Subcutaneous adipose tissue (tissue), 4 donors: ENCODE results near the gene MED13L. TPM values are rescaled to one million over a fixed set of nuclear protein-coding genes. Genes with fewer than 3 reads are reported as not detected.

Experiments used
- total RNA-seq, 4 donors: library from RNA; depleted of rRNA; stranded (reverse); fragments of >200 nt; gene quantifications; one replicate each; pipeline ENCODE4 v1.1.0, GENCODE V29; 2016
- TF ChIP-seq, protein P1 (sequence below): fragments of 450-650 bp; IDR thresholded peaks from one replicate; pipeline ENCODE4 v1.5.1; 2016; ENCODE audit warnings: low read depth, mild to moderate bottlenecking, control low read depth, antibody characterized with exemption, moderate library complexity

MED13L gene
- total RNA-seq, 4 donors from 2014 or later: 164 to 285 (median 225) TPM

DNA sequence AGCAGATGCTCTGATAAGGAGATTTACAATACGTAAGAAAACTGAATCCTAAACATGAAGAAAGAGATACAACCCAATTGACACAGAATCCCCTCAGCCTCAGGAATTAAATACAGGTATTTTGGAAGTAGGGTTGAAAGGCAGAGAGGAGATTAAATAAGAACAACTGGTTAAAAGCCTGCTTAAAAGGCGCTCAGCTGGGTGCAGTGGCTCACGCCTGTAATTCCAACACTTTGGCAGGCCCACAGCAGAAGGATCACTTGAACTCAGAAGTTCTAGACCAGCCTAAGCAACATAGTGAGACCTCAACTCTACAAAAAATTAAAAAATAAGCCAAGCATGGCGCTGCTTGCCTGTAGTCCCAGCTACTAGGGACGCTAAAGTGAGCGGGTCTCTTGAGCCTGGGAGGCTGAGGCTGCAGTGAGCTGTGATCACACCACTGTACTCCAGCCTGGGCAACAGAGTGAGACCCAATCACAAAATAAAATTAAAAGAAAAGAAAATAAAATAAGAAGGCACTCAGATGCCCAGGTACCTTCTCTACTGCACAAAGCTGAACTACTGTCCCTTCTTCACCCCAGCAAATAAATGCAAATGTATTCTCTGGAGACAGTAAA, 32.9 kb downstream of the MED13L start:
- TF ChIP-seq, protein P1, sequence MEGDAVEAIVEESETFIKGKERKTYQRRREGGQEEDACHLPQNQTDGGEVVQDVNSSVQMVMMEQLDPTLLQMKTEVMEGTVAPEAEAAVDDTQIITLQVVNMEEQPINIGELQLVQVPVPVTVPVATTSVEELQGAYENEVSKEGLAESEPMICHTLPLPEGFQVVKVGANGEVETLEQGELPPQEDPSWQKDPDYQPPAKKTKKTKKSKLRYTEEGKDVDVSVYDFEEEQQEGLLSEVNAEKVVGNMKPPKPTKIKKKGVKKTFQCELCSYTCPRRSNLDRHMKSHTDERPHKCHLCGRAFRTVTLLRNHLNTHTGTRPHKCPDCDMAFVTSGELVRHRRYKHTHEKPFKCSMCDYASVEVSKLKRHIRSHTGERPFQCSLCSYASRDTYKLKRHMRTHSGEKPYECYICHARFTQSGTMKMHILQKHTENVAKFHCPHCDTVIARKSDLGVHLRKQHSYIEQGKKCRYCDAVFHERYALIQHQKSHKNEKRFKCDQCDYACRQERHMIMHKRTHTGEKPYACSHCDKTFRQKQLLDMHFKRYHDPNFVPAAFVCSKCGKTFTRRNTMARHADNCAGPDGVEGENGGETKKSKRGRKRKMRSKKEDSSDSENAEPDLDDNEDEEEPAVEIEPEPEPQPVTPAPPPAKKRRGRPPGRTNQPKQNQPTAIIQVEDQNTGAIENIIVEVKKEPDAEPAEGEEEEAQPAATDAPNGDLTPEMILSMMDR: no peak

DNA sequence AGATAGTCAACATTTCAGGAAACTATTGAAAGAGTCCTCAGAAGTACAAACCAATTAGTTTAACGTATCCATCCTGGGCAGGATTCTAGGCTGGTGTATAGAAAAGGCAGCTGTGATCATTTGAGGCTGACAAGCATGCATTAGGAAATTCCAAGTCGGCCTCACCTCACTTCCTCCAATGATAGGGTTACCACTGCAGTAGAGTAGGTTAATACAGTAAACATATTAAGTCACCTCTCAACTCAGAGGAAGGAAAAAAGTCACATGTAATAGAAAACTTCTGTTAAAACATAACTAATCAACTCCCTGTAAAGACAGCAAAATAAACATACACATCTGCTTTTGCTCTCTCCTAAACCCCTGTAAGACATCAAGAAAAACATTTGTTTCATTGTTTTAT, 33.5 kb downstream of the MED13L start:
- TF ChIP-seq, protein P1: no peak

DNA sequence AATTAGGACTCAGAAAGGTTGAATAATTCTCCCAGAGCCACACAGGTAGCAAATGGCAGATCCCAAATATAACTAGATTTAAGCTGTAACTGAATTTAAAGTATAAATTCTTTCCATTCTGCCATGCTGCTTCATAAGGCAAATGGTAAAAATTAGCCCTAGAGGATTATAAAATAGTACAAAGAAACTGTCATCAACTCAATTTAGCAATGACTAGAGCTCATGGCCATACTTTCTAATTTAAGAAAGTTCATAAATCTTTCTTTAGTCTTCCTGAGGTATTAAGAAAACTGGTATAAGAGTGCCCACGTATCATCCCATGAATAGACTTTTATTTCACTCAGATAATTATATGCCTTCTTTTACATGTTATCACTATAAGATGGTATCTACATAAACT, 34.8 kb downstream of the MED13L start:
- TF ChIP-seq, protein P1: no peak

DNA sequence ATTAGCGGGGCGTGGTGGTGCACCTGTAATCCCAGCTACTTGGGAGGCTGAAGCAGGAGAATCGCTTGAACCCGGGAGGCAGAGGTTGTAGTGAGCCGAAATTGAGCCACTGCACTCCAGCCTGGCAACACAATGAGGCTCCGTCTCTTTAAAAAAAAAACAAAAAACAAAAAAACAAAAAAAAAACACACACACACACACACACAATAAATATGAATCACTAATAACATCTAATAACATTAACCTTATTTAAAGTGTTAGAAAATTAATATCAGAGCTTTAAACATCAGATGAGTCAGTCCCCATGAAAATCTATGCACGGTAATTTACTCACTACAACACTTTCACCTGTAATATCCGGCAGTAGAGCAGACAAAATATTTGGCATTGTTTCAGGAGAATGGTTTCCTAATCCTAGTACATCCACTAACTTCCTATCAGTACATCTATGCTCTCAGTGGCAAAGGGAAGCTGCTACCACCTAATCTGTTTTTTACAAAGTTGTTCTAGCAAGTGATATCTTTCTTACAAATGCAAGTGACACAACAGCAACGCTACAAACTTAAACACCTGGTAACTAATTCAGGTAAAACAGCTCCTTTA, 36.2 kb downstream of the MED13L start:
- TF ChIP-seq, protein P1: no peak

DNA sequence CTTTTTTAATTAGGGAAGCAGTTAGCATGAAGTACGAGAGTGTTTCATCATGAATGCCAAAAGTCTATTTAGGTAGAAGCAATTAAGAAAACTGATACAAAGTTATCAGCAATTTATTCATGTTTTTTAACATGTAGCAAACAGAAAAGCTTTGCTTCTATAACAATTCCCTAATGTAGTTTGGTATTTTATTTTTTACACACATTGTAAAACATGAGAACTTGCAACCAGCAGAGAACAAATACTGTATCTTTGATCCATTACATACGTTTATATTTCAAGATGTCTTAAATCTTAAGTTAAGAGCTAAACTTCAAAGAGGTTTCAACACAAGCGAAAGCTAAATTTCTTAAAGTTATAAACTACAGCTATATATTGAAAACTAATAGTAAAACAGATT, 39.3 kb downstream of the MED13L start:
- TF ChIP-seq, protein P1: no peak

DNA sequence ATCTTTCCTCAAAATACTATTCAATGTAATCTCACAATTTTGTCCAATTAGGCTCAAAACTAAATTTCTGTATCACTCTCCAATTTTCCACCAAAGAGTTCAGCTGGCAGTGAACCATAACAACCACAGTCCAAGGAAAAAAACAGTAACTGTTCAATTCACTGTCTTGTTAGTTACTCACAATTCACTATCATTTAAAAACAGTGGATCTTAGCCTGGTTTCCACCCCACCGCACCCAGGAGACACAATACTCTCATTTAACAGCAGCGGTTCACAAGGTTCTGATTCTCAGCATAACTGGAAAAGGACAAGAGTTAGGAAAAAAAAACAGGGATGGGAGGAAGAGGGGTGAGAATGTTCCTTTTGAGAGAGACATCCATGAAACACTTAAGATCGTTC, 40.5 kb downstream of the MED13L start:
- TF ChIP-seq, protein P1: no peak

DNA sequence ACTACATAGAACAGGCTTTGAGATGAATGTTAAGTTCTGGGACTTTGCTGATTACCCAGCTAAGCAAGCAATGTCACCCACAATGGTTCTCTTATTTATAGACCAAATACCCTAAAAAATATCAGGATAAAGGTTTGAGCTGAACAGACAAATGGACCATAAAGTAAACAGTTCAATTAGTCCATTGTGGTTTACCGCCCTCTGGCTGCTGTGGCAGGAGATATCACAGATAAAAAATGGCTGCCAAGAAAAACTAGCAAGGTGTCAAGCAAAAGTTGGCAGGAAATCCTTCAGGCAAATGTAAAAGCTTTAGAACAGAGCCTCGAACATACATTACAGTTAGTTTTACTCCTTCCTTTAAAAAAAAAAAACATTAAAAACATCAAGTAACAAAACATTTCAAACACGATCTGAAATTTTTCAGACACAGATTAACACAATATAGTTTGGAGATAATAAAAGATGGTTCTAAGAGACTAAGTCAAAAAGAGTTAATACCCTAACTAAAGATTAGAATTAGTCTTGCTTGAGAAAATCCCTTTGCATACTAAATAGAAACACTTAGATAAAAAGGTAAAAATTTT, 41.3 kb downstream of the MED13L start:
- TF ChIP-seq, protein P1: no peak
